PC-3 (cell line): ENCODE measurements around the gene DNMT3L. TPM values are rescaled to one million over a fixed set of nuclear protein-coding genes. Genes with fewer than 3 reads are reported as not detected.
"Not testable (repeated sequence)": the region's sequence is repeated elsewhere in the genome, so short reads cannot be mapped to it uniquely, and the experiment has no call there.

Experiments used
- ATAC-seq: fragments of 200-7000 bp; cut with Tn5 transposase; 2 replicates; pipeline ENCODE4 v1.9.1; 2020; ENCODE audit warnings: mild to moderate bottlenecking, moderate library complexity
- BruUV-seq: library from RNA; stranded (reverse); fragments of 400-500 nt; replicated peaks from 2 replicates; lab custom pipeline; 2021; lab: Mats Ljungman, UMichigan
- CTCF ChIA-PET: fragments of 300-600 bp; sonication (Branson Sonifier 250); formaldehyde crosslinking; loops from one replicate; lab custom pipeline; 2022; ENCODE audit warnings: antibody characterized with exemption; lab: Charles Lee
- POLR2A ChIA-PET: fragments of 300-600 bp; sonication (Branson Sonifier 250); formaldehyde crosslinking; loops from one replicate; lab custom pipeline; 2022; ENCODE audit warnings: antibody characterized with exemption; ENCODE audit not compliant: unreplicated experiment; lab: Charles Lee
- DNase-seq: peaks from one replicate; pipeline ENCODE4 v3.0.0-alpha.2; 2015
- H2AFZ ChIP-seq: fragments of 300-600 bp; sonication (generic); 2 replicates; pipeline ENCODE4 v1.6.0; 2016; ENCODE audit warnings: antibody characterized with exemption, low read length
- H3F3A ChIP-seq: fragments of 300-600 bp; sonication (generic); one replicate; pipeline ENCODE4 v1.6.0; 2017; ENCODE audit warnings: antibody characterized with exemption, low read length, control low read depth, mild to moderate bottlenecking; ENCODE audit not compliant: unreplicated experiment
- H3K27ac ChIP-seq: fragments of 300-600 bp; sonication (generic); 2 replicates; pipeline ENCODE4 v1.5.1; 2016; ENCODE audit warnings: mild to moderate bottlenecking, low read length
- H3K27me3 ChIP-seq: fragments of 300-600 bp; sonication (generic); 2 replicates; pipeline ENCODE4 v1.6.1; 2016; ENCODE audit warnings: low read length, mixed read lengths
- H3K36me3 ChIP-seq: fragments of 300-600 bp; sonication (generic); 2 replicates; pipeline ENCODE4 v1.6.1; 2016; ENCODE audit warnings: low read depth, mixed run types, low read length, mixed read lengths
- H3K4me1 ChIP-seq: fragments of 300-600 bp; sonication (generic); 2 replicates; pipeline ENCODE4 v1.5.1; 2016; ENCODE audit warnings: low read length; ENCODE audit not compliant: insufficient read depth
- H3K4me2 ChIP-seq: fragments of 300-600 bp; sonication (generic); 2 replicates; pipeline ENCODE4 v1.6.0; 2016; ENCODE audit warnings: low read length
- H3K4me3 ChIP-seq: fragments of 300-600 bp; sonication (generic); 2 replicates; pipeline ENCODE4 v1.5.1; 2016; ENCODE audit warnings: mild to moderate bottlenecking, low read length, mixed read lengths
- H3K79me2 ChIP-seq: fragments of 300-600 bp; sonication (generic); 2 replicates; pipeline ENCODE4 v1.6.1; 2017; ENCODE audit warnings: low read length, mixed read lengths
- H3K9ac ChIP-seq: fragments of 300-600 bp; sonication (generic); 2 replicates; pipeline ENCODE4 v1.6.0; 2016; ENCODE audit warnings: mild to moderate bottlenecking, low read length
- H3K9me2 ChIP-seq: fragments of 300-600 bp; sonication (generic); replicated peaks from 2 replicates; pipeline ENCODE4 v1.6.1; 2016; ENCODE audit warnings: mixed run types, low read length, mixed read lengths
- H3K9me3 ChIP-seq: fragments of 300-600 bp; sonication (generic); 2 replicates; pipeline ENCODE4 v1.6.1; 2016; ENCODE audit warnings: low read length, mixed read lengths
- H4K20me1 ChIP-seq: fragments of 300-600 bp; sonication (generic); 2 replicates; pipeline ENCODE4 v1.6.1; 2016; ENCODE audit warnings: low read length, mixed read lengths
- CTCF ChIP-seq: fragments of 300-600 bp; sonication (generic); conservative IDR thresholded peaks from 2 replicates; pipeline ENCODE4 v1.5.1; 2017; ENCODE audit warnings: antibody characterized with exemption, low read depth, mild to moderate bottlenecking, low read length
- EZH2 ChIP-seq: fragments of 300-600 bp; sonication (generic); IDR thresholded peaks from one replicate; pipeline ENCODE4 v1.6.1; 2017; ENCODE audit warnings: antibody characterized with exemption, mild to moderate bottlenecking, low read length; ENCODE audit not compliant: unreplicated experiment
- EZH2phosphoT487 ChIP-seq: fragments of 300-600 bp; sonication (generic); IDR thresholded peaks from 2 replicates; pipeline ENCODE4 v1.6.1; 2018; ENCODE audit warnings: mild to moderate bottlenecking, antibody characterized with exemption, low read length, borderline replicate concordance
- intact Hi-C: fragments of 100-400 bp; cut with micrococcal nuclease; formaldehyde crosslinking; loops from 2 replicates; pipeline ENCODE4 v1.9.0; 2023
- total RNA-seq: library from RNA; depleted of rRNA; stranded (reverse); fragments of >200 nt; gene quantifications from 2 replicates; pipeline ENCODE4 v1.2.3, GENCODE V29; 2014

DNMT3L gene
- total RNA-seq, 1 experiment from 2014 or later = not detected

GRCh38 chr21:44253832-44254710 is 7.6 kb downstream of the DNMT3L start:
- CTCF ChIA-PET = interaction anchor here (0.9 kb wide), 1 partner anchor 43 kb away, joined by 3 read pairs; no protein-coding TSS in a partner anchor
- no TSS peak for BruUV-seq
- no peaks in the 10 kb centered on the region for H3K36me3 ChIP-seq

GRCh38 chr21:44249204-44250037 is 12.3 kb downstream of the DNMT3L start:
- H2AFZ ChIP-seq, DNase-seq, H3K27me3 ChIP-seq, H3K9ac ChIP-seq, BruUV-seq, POLR2A ChIA-PET, H3K4me3 ChIP-seq, H3K9me2 ChIP-seq, H3K36me3 ChIP-seq, intact Hi-C loops, CTCF ChIA-PET, H3K9me3 ChIP-seq, H3K79me2 ChIP-seq, H4K20me1 ChIP-seq, H3F3A ChIP-seq, H3K4me2 ChIP-seq, H3K27ac ChIP-seq, H3K4me1 ChIP-seq: not testable (repeated sequence)
- ATAC-seq = peak; percentile 53

More at GRCh38 chr21:44253832-44254710, 7.6 kb downstream of the DNMT3L start:
- H3K4me3 ChIP-seq = no peak overlapping the region
- no peak overlapping the region for H2AFZ ChIP-seq
- H3K27ac ChIP-seq = no peak overlapping the region
- no peaks in the 10 kb centered on the region for H3K79me2 ChIP-seq
- no peak for DNase-seq
- H4K20me1 ChIP-seq = no peaks in the 10 kb centered on the region
- ATAC-seq = no peak
- H3K9ac ChIP-seq = no peak overlapping the region
- no peaks in the 10 kb centered on the region for H3K4me1 ChIP-seq
- TF ChIP-seq EZH2 (no peak), EZH2phosphoT487 (no peak), CTCF (no peak)
- no peak overlapping the region for H3K4me2 ChIP-seq
- no peaks in the 10 kb centered on the region for H3K9me3 ChIP-seq
- no peaks in the 10 kb centered on the region for H3K9me2 ChIP-seq
- intact Hi-C loops = no loop called here
- no peaks in the 10 kb centered on the region for H3F3A ChIP-seq
- H3K27me3 ChIP-seq = no peaks in the 10 kb centered on the region
- POLR2A ChIA-PET = no interaction called here

DNA sequence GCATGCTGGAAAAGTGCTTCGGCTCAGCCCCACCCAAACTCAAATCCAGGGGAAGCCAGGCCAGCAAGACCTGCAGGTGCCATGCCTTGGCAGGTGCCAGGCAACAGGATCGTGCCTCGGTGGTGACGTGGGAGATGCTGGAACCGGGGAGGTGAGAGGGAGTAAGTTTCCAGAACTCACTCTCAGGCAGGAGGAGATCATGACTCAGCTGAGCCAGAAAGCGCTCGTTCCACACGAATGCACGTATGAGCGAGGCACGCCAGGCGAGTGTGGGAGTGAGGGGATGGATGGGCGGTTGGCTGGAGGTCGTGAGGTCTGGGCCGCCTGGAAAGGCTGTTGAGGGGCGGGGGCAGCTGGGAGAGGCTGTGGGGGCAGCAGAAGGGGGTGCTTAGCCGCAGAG is 13.8 kb downstream of the DNMT3L start:
- intact Hi-C loops = not testable (repeated sequence)

GRCh38 chr21:44243980-44244379 is 17.7 kb downstream of the DNMT3L start:
- intact Hi-C loops, H3K9me2 ChIP-seq, H3K27me3 ChIP-seq, H3K27ac ChIP-seq, CTCF ChIA-PET, H3K9me3 ChIP-seq, H3F3A ChIP-seq, H3K9ac ChIP-seq, H4K20me1 ChIP-seq, DNase-seq, POLR2A ChIA-PET, H3K4me1 ChIP-seq, H3K4me2 ChIP-seq, H2AFZ ChIP-seq, H3K36me3 ChIP-seq, H3K79me2 ChIP-seq, H3K4me3 ChIP-seq: not testable (repeated sequence)
- BruUV-seq = TSS peak; percentile 15
- ATAC-seq = peak; percentile 74

More for the DNA sequence above, 13.8 kb downstream of the DNMT3L start:
- H3K27me3 ChIP-seq, H3K4me2 ChIP-seq, H3K9me2 ChIP-seq, H3K9ac ChIP-seq, CTCF ChIA-PET, DNase-seq, ATAC-seq, H3K4me3 ChIP-seq, H3K9me3 ChIP-seq, H3K36me3 ChIP-seq, H2AFZ ChIP-seq, H3K79me2 ChIP-seq, H3F3A ChIP-seq, H4K20me1 ChIP-seq, H3K4me1 ChIP-seq, H3K27ac ChIP-seq, BruUV-seq, POLR2A ChIA-PET: not testable (repeated sequence)

- H3K9me2 ChIP-seq, H3K9ac ChIP-seq, H3K9me3 ChIP-seq, H3K4me2 ChIP-seq, intact Hi-C loops, H3K4me3 ChIP-seq, H2AFZ ChIP-seq, H3F3A ChIP-seq, H4K20me1 ChIP-seq, CTCF ChIA-PET, H3K27ac ChIP-seq, H3K79me2 ChIP-seq, POLR2A ChIA-PET, H3K4me1 ChIP-seq, H3K27me3 ChIP-seq, DNase-seq, H3K36me3 ChIP-seq: not testable (repeated sequence)
- peak; percentile 14 for ATAC-seq
- BruUV-seq = TSS peak; percentile 21
These were observed 20.4 kb downstream of the DNMT3L start for GRCh38 chr21:44241281-44241680.
